T47D (cell line): ENCODE results near the gene ELAVL2.

Experiments
- DNase-seq, 2 experiments: peaks; one replicate each; pipeline versions ENCODE4 v3.0.0 to v3.0.0-alpha.2; 2011 to 2012; ENCODE audit warnings: low read depth in 1 of 2, low spot score in 1 of 2
- JUND ChIP-seq: IDR thresholded peaks from 2 replicates; pipeline ENCODE4 v1.6.1; 2012; ENCODE audit warnings: low read depth
- in situ Hi-C: cut with HindIII; loops from 2 replicates; pipeline ENCODE4 v1.10.0; 2016; ENCODE audit warnings: low sequenced_read_pairs, low pct_unique_long_range_greater_than_20kb

The ELAVL2 gene

GRCh38 chr9:23648651-23649050, 177.4 kb downstream of the ELAVL2 start:
- TF ChIP-seq JUND = no peak
- DNase-seq = no peak
- in situ Hi-C loops = no loop called here

GRCh38 chr9:23644896-23645295, 181.1 kb downstream of the ELAVL2 start:
- no peak for TF ChIP-seq JUND
- DNase-seq = no peak
- in situ Hi-C loops = no loop called here

GRCh38 chr9:23644326-23644725, 181.7 kb downstream of the ELAVL2 start:
- DNase-seq = no peak
- in situ Hi-C loops = no loop called here
- TF ChIP-seq JUND = no peak

GRCh38 chr9:23643656-23644258, 182.3 kb downstream of the ELAVL2 start:
- no peak for TF ChIP-seq JUND

More at GRCh38 chr9:23643656-23644258, 182.3 kb downstream of the ELAVL2 start:
- in situ Hi-C loops = no loop called here
- no peak for DNase-seq
